Panc1 (cell line): Measurements from ENCODE around the gene MYH10.

Source experiments
- POLR2AphosphoS5 ChIP-seq: IDR thresholded peaks from 2 replicates; pipeline ENCODE4 v1.6.1; 2012; ENCODE audit warnings: mild to moderate bottlenecking, low read depth, low read length, moderate library complexity
- TCF7L2 ChIP-seq: IDR thresholded peaks from 2 replicates; pipeline ENCODE4 v1.6.1; 2011; ENCODE audit warnings: mild to moderate bottlenecking, low read depth, low read length, inconsistent platforms
- TF ChIP-seq, protein P1 (sequence below): fragments of 450-650 bp; IDR thresholded peaks from 2 replicates; pipeline ENCODE4 v1.5.1; 2017; ENCODE audit warnings: mild to moderate bottlenecking
- TF ChIP-seq, protein P2 (sequence below), 2 experiments: IDR thresholded peaks; 2 replicates each; pipeline ENCODE4 v1.6.1; 2011 to 2012; ENCODE audit warnings: low read depth in 2 of 2, control low read depth in 1 of 2, low read length in 1 of 2, mild to moderate bottlenecking in 1 of 2, moderate library complexity in 1 of 2; ENCODE audit not compliant: insufficient read depth in 1 of 2

DNA sequence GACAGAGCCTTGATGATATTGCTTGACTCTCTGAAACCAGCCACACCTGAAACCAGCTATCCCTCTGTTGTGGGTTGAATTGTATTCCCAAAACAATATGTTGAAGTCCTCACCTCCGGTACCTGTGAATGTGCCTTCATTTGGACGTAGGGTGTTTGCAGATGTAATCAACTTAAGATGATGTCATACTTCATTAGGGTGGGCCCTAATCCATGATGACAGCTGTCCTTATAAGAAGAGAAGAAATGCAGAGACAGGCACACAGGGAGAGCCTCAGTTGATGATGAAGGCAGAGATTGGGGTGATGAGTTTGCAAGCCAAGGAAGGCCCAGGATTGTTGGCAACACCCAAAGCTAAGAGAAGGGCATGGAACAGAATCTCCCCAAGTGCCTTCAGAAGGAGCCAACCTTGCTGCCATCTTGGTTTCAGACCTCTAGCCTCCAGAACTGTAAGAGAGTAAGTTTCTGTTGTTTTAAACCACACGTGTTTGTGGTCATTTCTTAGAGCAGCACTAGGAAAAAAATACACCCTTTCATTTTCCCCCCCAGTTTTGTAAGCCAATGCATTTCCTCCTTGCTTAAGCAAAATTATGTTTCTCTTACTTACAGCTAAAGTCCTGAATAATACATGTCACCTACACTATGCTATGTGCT lies 29.4 kb upstream of the MYH10 start:
- TF ChIP-seq, protein P1, sequence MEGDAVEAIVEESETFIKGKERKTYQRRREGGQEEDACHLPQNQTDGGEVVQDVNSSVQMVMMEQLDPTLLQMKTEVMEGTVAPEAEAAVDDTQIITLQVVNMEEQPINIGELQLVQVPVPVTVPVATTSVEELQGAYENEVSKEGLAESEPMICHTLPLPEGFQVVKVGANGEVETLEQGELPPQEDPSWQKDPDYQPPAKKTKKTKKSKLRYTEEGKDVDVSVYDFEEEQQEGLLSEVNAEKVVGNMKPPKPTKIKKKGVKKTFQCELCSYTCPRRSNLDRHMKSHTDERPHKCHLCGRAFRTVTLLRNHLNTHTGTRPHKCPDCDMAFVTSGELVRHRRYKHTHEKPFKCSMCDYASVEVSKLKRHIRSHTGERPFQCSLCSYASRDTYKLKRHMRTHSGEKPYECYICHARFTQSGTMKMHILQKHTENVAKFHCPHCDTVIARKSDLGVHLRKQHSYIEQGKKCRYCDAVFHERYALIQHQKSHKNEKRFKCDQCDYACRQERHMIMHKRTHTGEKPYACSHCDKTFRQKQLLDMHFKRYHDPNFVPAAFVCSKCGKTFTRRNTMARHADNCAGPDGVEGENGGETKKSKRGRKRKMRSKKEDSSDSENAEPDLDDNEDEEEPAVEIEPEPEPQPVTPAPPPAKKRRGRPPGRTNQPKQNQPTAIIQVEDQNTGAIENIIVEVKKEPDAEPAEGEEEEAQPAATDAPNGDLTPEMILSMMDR = no peak
- TF ChIP-seq POLR2AphosphoS5 (no peak), TCF7L2 (no peak)
- TF ChIP-seq, protein P2, sequence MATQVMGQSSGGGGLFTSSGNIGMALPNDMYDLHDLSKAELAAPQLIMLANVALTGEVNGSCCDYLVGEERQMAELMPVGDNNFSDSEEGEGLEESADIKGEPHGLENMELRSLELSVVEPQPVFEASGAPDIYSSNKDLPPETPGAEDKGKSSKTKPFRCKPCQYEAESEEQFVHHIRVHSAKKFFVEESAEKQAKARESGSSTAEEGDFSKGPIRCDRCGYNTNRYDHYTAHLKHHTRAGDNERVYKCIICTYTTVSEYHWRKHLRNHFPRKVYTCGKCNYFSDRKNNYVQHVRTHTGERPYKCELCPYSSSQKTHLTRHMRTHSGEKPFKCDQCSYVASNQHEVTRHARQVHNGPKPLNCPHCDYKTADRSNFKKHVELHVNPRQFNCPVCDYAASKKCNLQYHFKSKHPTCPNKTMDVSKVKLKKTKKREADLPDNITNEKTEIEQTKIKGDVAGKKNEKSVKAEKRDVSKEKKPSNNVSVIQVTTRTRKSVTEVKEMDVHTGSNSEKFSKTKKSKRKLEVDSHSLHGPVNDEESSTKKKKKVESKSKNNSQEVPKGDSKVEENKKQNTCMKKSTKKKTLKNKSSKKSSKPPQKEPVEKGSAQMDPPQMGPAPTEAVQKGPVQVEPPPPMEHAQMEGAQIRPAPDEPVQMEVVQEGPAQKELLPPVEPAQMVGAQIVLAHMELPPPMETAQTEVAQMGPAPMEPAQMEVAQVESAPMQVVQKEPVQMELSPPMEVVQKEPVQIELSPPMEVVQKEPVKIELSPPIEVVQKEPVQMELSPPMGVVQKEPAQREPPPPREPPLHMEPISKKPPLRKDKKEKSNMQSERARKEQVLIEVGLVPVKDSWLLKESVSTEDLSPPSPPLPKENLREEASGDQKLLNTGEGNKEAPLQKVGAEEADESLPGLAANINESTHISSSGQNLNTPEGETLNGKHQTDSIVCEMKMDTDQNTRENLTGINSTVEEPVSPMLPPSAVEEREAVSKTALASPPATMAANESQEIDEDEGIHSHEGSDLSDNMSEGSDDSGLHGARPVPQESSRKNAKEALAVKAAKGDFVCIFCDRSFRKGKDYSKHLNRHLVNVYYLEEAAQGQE (IDR thresholded peaks at IDR 0.05; ENCODE audit: insufficient read depth in 1 of 2, low read depth in 2 of 2, low read length in 1 of 2) = no peak
